Keratinocyte (primary cell): ENCODE data around the gene CBFA2T3. TPM values are rescaled to one million over a fixed set of nuclear protein-coding genes. Genes with fewer than 3 reads are reported as not detected.

Experiments used
- DNase-seq: peaks from one replicate; pipeline ENCODE4 v3.0.0-alpha.2; 2011; ENCODE audit warnings: low read depth, missing footprints, low spot score
- FAIRE-seq: peaks from 2 replicates; lab custom pipeline; 2011; peaks lifted over from hg19 to GRCh38; lab: Jason Lieb, UNC
- H2AFZ ChIP-seq: 2 replicates; pipeline ENCODE4 v1.6.0; 2012; ENCODE audit warnings: low read length, control low read depth, inconsistent platforms; ENCODE audit not compliant: control insufficient read depth
- H3K27ac ChIP-seq: 2 replicates; pipeline ENCODE4 v1.5.1; 2011; ENCODE audit warnings: low read length; ENCODE audit not compliant: control insufficient read depth, insufficient read depth
- H3K27me3 ChIP-seq: 3 replicates; pipeline ENCODE4 v1.6.0; 2011; ENCODE audit warnings: low read length; ENCODE audit not compliant: control insufficient read depth, insufficient read depth; ENCODE audit errors: extremely low read depth
- H3K36me3 ChIP-seq, 2 experiments: 2 replicates in 1 of 2; 3 replicates in 1 of 2; pipeline ENCODE4 v1.5.1; 2011; ENCODE audit warnings: low read length in 2 of 2, mild to moderate bottlenecking in 1 of 2; ENCODE audit not compliant: control insufficient read depth in 2 of 2, insufficient read depth in 2 of 2; ENCODE audit errors: extremely low read depth in 1 of 2
- H3K4me1 ChIP-seq: 3 replicates; pipeline ENCODE4 v1.5.1; 2011; ENCODE audit warnings: low read length; ENCODE audit not compliant: control insufficient read depth, insufficient read depth; ENCODE audit errors: extremely low read depth
- H3K4me2 ChIP-seq: 3 replicates; pipeline ENCODE4 v1.6.0; 2011; ENCODE audit warnings: low read depth, low read length; ENCODE audit not compliant: control insufficient read depth, insufficient read depth; ENCODE audit errors: extremely low read depth
- H3K4me3 ChIP-seq, 3 experiments: fragments of 200-600 bp in 1 of 3; sonication (generic) in 1 of 3; 2 replicates in 2 of 3; 3 replicates in 1 of 3; pipeline ENCODE4 v1.5.1; 2011 to 2016; ENCODE audit warnings: low read length in 3 of 3, mild to moderate bottlenecking in 3 of 3, control low read depth in 2 of 3, inconsistent platforms in 1 of 3, low read depth in 1 of 3, mixed read lengths in 1 of 3, mixed run types in 1 of 3, moderate library complexity in 1 of 3; ENCODE audit not compliant: control insufficient read depth in 2 of 3, insufficient read depth in 2 of 3; ENCODE audit errors: extremely low read depth in 1 of 3
- H3K79me2 ChIP-seq: 2 replicates; pipeline ENCODE4 v1.6.0; 2012; ENCODE audit warnings: low read length; ENCODE audit not compliant: control insufficient read depth, insufficient read depth
- H3K9ac ChIP-seq: 3 replicates; pipeline ENCODE4 v1.6.0; 2011; ENCODE audit warnings: low read length; ENCODE audit not compliant: control insufficient read depth, insufficient read depth; ENCODE audit errors: extremely low read depth
- H3K9me1 ChIP-seq: 3 replicates; pipeline ENCODE4 v1.6.0; 2011; ENCODE audit warnings: low read length; ENCODE audit not compliant: control insufficient read depth, insufficient read depth; ENCODE audit errors: extremely low read depth
- H3K9me3 ChIP-seq: 2 replicates; pipeline ENCODE4 v1.5.1; 2012; ENCODE audit warnings: low read depth, low read length; ENCODE audit not compliant: control insufficient read depth
- H4K20me1 ChIP-seq: 3 replicates; pipeline ENCODE4 v1.6.0; 2011; ENCODE audit warnings: low read length; ENCODE audit not compliant: control insufficient read depth, insufficient read depth; ENCODE audit errors: extremely low read depth
- CTCF ChIP-seq, 3 experiments: IDR thresholded peaks in 1 of 3; conservative IDR thresholded peaks in 1 of 3; optimal IDR thresholded peaks in 1 of 3; 2 replicates in 2 of 3; 3 replicates in 1 of 3; pipeline versions ENCODE3 to v1.5.1; 2011; ENCODE audit warnings: low read length in 3 of 3, mild to moderate bottlenecking in 3 of 3, moderate library complexity in 2 of 3, control low read depth in 1 of 3, inconsistent platforms in 1 of 3; ENCODE audit not compliant: insufficient read depth in 2 of 3; ENCODE audit errors: extremely low read depth in 1 of 3
- EZH2 ChIP-seq: IDR thresholded peaks from one replicate; pipeline ENCODE4 v1.6.1; 2012; ENCODE audit warnings: inconsistent platforms, mild to moderate bottlenecking, low read length, moderate library complexity
- dilution Hi-C: fragments of 300-500 bp; cut with MboI; formaldehyde crosslinking; loops from one replicate; pipeline ENCODE4 v1.7.0; 2020; ENCODE audit warnings: low sequenced_read_pairs; ENCODE audit not compliant: extremely low pct_ligation_motif_present
- polyA plus RNA-seq, 5 experiments: library from polyadenylated mRNA; depleted of rRNA in 3 of 5; stranded (reverse) in 3 of 5; stranded (forward) in 1 of 5; unstranded in 1 of 5; fragments of >200 nt; gene quantifications; 1 replicate in 1 of 5; 2 replicates in 3 of 5; 3 replicates in 1 of 5; pipeline versions ENCODE4 v1.2.1 to v1.2.3, GENCODE V29; 2011 to 2012; ENCODE audit warnings: missing spikeins in 2 of 5, low read depth in 1 of 5, low replicate concordance in 1 of 5

CBFA2T3 gene
- polyA plus RNA-seq, 1 donor (not counting 4 experiments of a cell fraction or from before 2014, with no cell fraction given): 0.08 TPM

GRCh38 chr16:88973007-88973410, 4.0 kb downstream of the CBFA2T3 start:
- dilution Hi-C loops: no loop called here
- Histone ChIP-seq H3K9ac (no peak overlapping the region), H3K4me3 (no peak overlapping the region), H3K9me1 (no peaks in the 10 kb centered on the region), H3K36me3 (no peaks in the 10 kb centered on the region), H3K4me2 (no peak overlapping the region), H3K27me3 (peaks cover 48% of the 10 kb centered on the region), H3K4me1 (no peaks in the 10 kb centered on the region), H3K79me2 (no peaks in the 10 kb centered on the region), H3K9me3 (no peaks in the 10 kb centered on the region), H4K20me1 (no peaks in the 10 kb centered on the region), H3K27ac (no peak overlapping the region), H2AFZ (no peak overlapping the region)
- FAIRE-seq: no peak
- no peak for DNase-seq
- TF ChIP-seq EZH2 (no peak), CTCF (optimal IDR thresholded peaks at IDR 0.05 in 1 of 3, IDR thresholded peaks at IDR 0.05 in 1 of 3, conservative IDR thresholded peaks at IDR 0.05 in 1 of 3; ENCODE audit: extremely low read depth in 1 of 3, insufficient read depth in 2 of 3, low read length in 3 of 3) (no peak)

GRCh38 chr16:88972349-88972748, 4.7 kb downstream of the CBFA2T3 start:
- no peak overlapping the region for H3K4me3 ChIP-seq
- H3K27me3 ChIP-seq: peaks cover 53% of the 10 kb centered on the region
- H3K36me3 ChIP-seq: no peaks in the 10 kb centered on the region
- H3K27ac ChIP-seq: no peak overlapping the region
- dilution Hi-C loops: no loop called here
- H3K4me2 ChIP-seq: no peak overlapping the region
- TF ChIP-seq EZH2: no peak
- no peak for TF ChIP-seq CTCF (optimal IDR thresholded peaks at IDR 0.05 in 1 of 3, IDR thresholded peaks at IDR 0.05 in 1 of 3, conservative IDR thresholded peaks at IDR 0.05 in 1 of 3; ENCODE audit: extremely low read depth in 1 of 3, insufficient read depth in 2 of 3, low read length in 3 of 3)
- H2AFZ ChIP-seq: no peak overlapping the region
- FAIRE-seq (no peak), DNase-seq (no peak)
- no peaks in the 10 kb centered on the region for H3K9me1 ChIP-seq
- no peaks in the 10 kb centered on the region for H3K4me1 ChIP-seq
- no peak overlapping the region for H3K9ac ChIP-seq
- H3K79me2 ChIP-seq: no peaks in the 10 kb centered on the region
- no peaks in the 10 kb centered on the region for H4K20me1 ChIP-seq
- no peaks in the 10 kb centered on the region for H3K9me3 ChIP-seq
